ENCODE measurements around the gene SMOC2. TPM values are rescaled to one million over a fixed set of nuclear protein-coding genes. Genes with fewer than 3 reads are reported as not detected.

Gene SMOC2
- total and polyA plus RNA-seq, 2 of the 13 experiments (the other 11 are each of a cell fraction or from before 2014, with no cell fraction given) = not detected

- 3% methylated on average over 12 of the region's 12 CpGs for WGBS (ENCODE audit: low lambda C conversion rate)
- intact Hi-C loops (cut with micrococcal nuclease; ENCODE audit: unreplicated experiment) = no loop called here
- ATAC-seq (no peak), DNase-seq (ENCODE audit: low spot score) (no peak), FAIRE-seq (no peak)
- Histone ChIP-seq H3K27me3 (ENCODE audit: control insufficient read depth in 1 of 2, insufficient read depth in 2 of 2, low read length in 2 of 2) (peaks cover 9 to 67% of the 10 kb centered on the region in 2 experiments), H3K36me3 (replicated peaks in 1 of 2; ENCODE audit: control insufficient read depth in 1 of 2, insufficient read depth in 2 of 2, low read length in 2 of 2) (no peaks in the 10 kb centered on the region), H3K9me3 (ENCODE audit: low read length) (no peaks in the 10 kb centered on the region), H3K9ac (ENCODE audit: insufficient read depth, low read depth, low read length) (no peak overlapping the region), H4K20me1 (ENCODE audit: insufficient read depth, low read length) (no peaks in the 10 kb centered on the region), H3K4me3 (replicated peaks in 1 of 3; ENCODE audit: insufficient read depth in 1 of 3, low read depth in 2 of 3, low read length in 3 of 3) (no peak overlapping the region), H3K27ac (ENCODE audit: extremely low read length, insufficient read depth, low read length) (no peak overlapping the region), H2AFZ (ENCODE audit: low read length) (no peak overlapping the region), H3K79me2 (ENCODE audit: insufficient read depth, low read length) (no peaks in the 10 kb centered on the region), H3K4me1 (ENCODE audit: insufficient read depth, low read length) (no peaks in the 10 kb centered on the region), H3K4me2 (ENCODE audit: low read depth, low read length) (no peak overlapping the region)
- ChIA-PET POLR2A (no interaction called here), CTCF (ENCODE audit: low intra/inter-chr PET ratio, low total read pairs) (no interaction called here)
- BruUV-seq (replicated peaks) = no TSS peak
- in situ Hi-C loops (cut with HindIII; ENCODE audit: extremely low pct_ligation_motif_present, low pct_unique_long_range_greater_than_20kb) = no loop called here
- no peak for TF ChIP-seq ZNF331 (CRISPR knock-in tag; IDR thresholded peaks at IDR 0.05)
- TF ChIP-seq TCF7L2 (IDR thresholded peaks at IDR 0.05; ENCODE audit: low read depth, low read length) = no peak
- TF ChIP-seq CAMTA2 (CRISPR knock-in tag; IDR thresholded peaks at IDR 0.05; ENCODE audit: borderline replicate concordance) = no peak
These were observed 66.3 kb downstream of the SMOC2 start for GRCh38 chr6:168507297-168507696.

- Histone ChIP-seq H3K4me1 (ENCODE audit: insufficient read depth, low read length) (no peaks in the 10 kb centered on the region), H3K79me2 (ENCODE audit: insufficient read depth, low read length) (no peaks in the 10 kb centered on the region), H3K36me3 (replicated peaks in 1 of 2; ENCODE audit: control insufficient read depth in 1 of 2, insufficient read depth in 2 of 2, low read length in 2 of 2) (no peaks in the 10 kb centered on the region), H3K9me3 (ENCODE audit: low read length) (no peaks in the 10 kb centered on the region), H3K27me3 (ENCODE audit: control insufficient read depth in 1 of 2, insufficient read depth in 2 of 2, low read length in 2 of 2) (peaks cover 9 to 70% of the 10 kb centered on the region in 2 experiments), H3K9ac (ENCODE audit: insufficient read depth, low read depth, low read length) (no peak overlapping the region), H2AFZ (ENCODE audit: low read length) (no peak overlapping the region), H3K27ac (ENCODE audit: extremely low read length, insufficient read depth, low read length) (no peak overlapping the region), H4K20me1 (ENCODE audit: insufficient read depth, low read length) (no peaks in the 10 kb centered on the region), H3K4me3 (replicated peaks in 1 of 3; ENCODE audit: insufficient read depth in 1 of 3, low read depth in 2 of 3, low read length in 3 of 3) (no peak overlapping the region), H3K4me2 (ENCODE audit: low read depth, low read length) (no peak overlapping the region)
- BruUV-seq (replicated peaks) = no TSS peak
- ChIA-PET POLR2A (no interaction called here), CTCF (ENCODE audit: low intra/inter-chr PET ratio, low total read pairs) (no interaction called here)
- intact Hi-C loops (cut with micrococcal nuclease; ENCODE audit: unreplicated experiment) = no loop called here
- FAIRE-seq (no peak), DNase-seq (ENCODE audit: low spot score) (no peak), ATAC-seq (no peak)
- WGBS (ENCODE audit: low lambda C conversion rate) = 11% methylated on average over 7 of the region's 8 CpGs
- in situ Hi-C loops (cut with HindIII; ENCODE audit: extremely low pct_ligation_motif_present, low pct_unique_long_range_greater_than_20kb) = no loop called here
- TF ChIP-seq U2AF1 (optimal IDR thresholded peaks at IDR 0.05; ENCODE audit: low read depth, low read length) (no peak), JUNB (CRISPR knock-in tag; IDR thresholded peaks at IDR 0.05; ENCODE audit: borderline replicate concordance) (no peak), CCDC6 (CRISPR knock-in tag; IDR thresholded peaks at IDR 0.05) (no peak), YEATS4 (CRISPR knock-in tag; IDR thresholded peaks at IDR 0.05; ENCODE audit: borderline replicate concordance) (no peak), TCF12 (IDR thresholded peaks at IDR 0.05) (no peak), TCF12 (CRISPR knock-in tag; IDR thresholded peaks at IDR 0.05) (no peak), LCORL (IDR thresholded peaks at IDR 0.05) (no peak), LCORL (CRISPR knock-in tag; IDR thresholded peaks at IDR 0.05) (no peak), ZNF10 (CRISPR knock-in tag; IDR thresholded peaks at IDR 0.05; ENCODE audit: borderline replicate concordance, low read depth) (no peak), SOX13 (IDR thresholded peaks at IDR 0.05) (no peak), SOX13 (CRISPR knock-in tag; conservative IDR thresholded peaks at IDR 0.05 in 1 of 2, IDR thresholded peaks at IDR 0.05 in 1 of 2) (no peak)
- TF ChIP-seq, protein P1, sequence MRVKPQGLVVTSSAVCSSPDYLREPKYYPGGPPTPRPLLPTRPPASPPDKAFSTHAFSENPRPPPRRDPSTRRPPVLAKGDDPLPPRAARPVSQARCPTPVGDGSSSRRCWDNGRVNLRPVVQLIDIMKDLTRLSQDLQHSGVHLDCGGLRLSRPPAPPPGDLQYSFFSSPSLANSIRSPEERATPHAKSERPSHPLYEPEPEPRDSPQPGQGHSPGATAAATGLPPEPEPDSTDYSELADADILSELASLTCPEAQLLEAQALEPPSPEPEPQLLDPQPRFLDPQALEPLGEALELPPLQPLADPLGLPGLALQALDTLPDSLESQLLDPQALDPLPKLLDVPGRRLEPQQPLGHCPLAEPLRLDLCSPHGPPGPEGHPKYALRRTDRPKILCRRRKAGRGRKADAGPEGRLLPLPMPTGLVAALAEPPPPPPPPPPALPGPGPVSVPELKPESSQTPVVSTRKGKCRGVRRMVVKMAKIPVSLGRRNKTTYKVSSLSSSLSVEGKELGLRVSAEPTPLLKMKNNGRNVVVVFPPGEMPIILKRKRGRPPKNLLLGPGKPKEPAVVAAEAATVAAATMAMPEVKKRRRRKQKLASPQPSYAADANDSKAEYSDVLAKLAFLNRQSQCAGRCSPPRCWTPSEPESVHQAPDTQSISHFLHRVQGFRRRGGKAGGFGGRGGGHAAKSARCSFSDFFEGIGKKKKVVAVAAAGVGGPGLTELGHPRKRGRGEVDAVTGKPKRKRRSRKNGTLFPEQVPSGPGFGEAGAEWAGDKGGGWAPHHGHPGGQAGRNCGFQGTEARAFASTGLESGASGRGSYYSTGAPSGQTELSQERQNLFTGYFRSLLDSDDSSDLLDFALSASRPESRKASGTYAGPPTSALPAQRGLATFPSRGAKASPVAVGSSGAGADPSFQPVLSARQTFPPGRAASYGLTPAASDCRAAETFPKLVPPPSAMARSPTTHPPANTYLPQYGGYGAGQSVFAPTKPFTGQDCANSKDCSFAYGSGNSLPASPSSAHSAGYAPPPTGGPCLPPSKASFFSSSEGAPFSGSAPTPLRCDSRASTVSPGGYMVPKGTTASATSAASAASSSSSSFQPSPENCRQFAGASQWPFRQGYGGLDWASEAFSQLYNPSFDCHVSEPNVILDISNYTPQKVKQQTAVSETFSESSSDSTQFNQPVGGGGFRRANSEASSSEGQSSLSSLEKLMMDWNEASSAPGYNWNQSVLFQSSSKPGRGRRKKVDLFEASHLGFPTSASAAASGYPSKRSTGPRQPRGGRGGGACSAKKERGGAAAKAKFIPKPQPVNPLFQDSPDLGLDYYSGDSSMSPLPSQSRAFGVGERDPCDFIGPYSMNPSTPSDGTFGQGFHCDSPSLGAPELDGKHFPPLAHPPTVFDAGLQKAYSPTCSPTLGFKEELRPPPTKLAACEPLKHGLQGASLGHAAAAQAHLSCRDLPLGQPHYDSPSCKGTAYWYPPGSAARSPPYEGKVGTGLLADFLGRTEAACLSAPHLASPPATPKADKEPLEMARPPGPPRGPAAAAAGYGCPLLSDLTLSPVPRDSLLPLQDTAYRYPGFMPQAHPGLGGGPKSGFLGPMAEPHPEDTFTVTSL (CRISPR knock-in tag; IDR thresholded peaks at IDR 0.05; ENCODE audit: borderline replicate concordance) = no peak
These were observed 66.7 kb downstream of the SMOC2 start for GRCh38 chr6:168507730-168508129.

Measured in HepG2 (cell line).